Upper lobe of left lung (tissue), 4 donors: ENCODE measurements around the gene SOX5.

Experiments
- EP300 ChIP-seq, 4 donors: sonication (generic); formaldehyde crosslinking; IDR thresholded peaks; one replicate each; pipeline ENCODE4 v1.5.1; 2017; ENCODE audit warnings: antibody characterized with exemption in 4 of 4, control low read depth in 2 of 4
- POLR2AphosphoS5 ChIP-seq, 2 donors: sonication (generic); formaldehyde crosslinking; IDR thresholded peaks; one replicate each; pipeline ENCODE4 v1.5.1; 2017; ENCODE audit warnings: antibody characterized with exemption in 2 of 2
- TF ChIP-seq, protein P1 (sequence below), 6 experiments: fragments of 450-650 bp in 4 of 6; fragments of 200-600 bp in 2 of 6; sonication (generic) in 2 of 6; IDR thresholded peaks; one replicate each; pipeline ENCODE4 v1.5.1; 2016 to 2019; ENCODE audit warnings: antibody characterized with exemption in 6 of 6

DNA sequence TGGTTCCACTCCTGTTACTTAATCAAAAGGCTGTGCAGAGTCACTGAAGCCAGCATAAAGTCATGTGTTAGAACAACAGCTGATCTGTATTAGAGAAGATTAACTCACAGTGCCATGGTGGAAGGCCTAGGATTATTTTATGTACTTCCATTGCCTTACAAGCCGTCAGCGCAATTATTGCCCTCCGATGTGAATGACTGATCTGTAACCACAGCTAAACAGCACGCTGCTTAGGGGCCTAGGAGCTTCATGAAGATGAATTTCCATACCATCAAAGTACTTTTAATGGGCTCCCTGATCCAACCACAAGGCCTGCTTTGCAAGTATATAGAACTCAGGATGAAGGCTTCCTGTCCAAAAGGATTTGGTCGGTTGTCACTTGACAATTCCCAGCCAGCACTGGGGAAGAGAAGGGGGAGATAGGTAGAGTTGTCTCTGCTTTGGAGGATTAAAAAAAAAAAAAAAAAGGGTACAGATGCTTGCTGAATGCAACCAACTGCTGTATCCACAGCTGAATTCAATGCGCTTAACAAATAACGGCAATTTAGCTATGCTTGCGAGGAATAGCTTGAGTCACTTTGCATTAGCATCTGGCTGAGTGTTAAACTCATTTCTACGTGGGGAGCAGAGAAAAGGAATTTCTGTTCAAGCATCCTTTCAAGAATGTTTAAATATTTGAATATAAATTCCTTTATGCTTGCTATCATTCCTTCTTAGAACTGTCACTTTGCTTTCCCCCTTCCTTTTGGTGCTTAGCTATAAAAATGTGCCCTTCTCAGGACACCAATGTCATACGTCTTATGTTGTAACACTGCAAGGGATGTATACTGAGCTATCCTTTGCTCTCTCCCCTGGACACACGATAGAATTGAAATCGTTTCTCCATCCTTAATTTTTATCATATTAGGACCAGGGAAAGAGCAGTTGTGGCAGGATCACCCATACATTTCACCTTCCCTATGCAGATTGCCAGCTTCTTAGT, 387.8 kb downstream of the SOX5 start:
- TF ChIP-seq, protein P1, sequence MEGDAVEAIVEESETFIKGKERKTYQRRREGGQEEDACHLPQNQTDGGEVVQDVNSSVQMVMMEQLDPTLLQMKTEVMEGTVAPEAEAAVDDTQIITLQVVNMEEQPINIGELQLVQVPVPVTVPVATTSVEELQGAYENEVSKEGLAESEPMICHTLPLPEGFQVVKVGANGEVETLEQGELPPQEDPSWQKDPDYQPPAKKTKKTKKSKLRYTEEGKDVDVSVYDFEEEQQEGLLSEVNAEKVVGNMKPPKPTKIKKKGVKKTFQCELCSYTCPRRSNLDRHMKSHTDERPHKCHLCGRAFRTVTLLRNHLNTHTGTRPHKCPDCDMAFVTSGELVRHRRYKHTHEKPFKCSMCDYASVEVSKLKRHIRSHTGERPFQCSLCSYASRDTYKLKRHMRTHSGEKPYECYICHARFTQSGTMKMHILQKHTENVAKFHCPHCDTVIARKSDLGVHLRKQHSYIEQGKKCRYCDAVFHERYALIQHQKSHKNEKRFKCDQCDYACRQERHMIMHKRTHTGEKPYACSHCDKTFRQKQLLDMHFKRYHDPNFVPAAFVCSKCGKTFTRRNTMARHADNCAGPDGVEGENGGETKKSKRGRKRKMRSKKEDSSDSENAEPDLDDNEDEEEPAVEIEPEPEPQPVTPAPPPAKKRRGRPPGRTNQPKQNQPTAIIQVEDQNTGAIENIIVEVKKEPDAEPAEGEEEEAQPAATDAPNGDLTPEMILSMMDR (IDR thresholded peaks at IDR 0.05) = no peak
- no peak for TF ChIP-seq POLR2AphosphoS5 (IDR thresholded peaks at IDR 0.05)
- no peak for TF ChIP-seq EP300 (IDR thresholded peaks at IDR 0.05)
